Upper lobe of right lung (tissue), 1 donor: ENCODE data around the gene MEGF8. TPM values are rescaled to one million over a fixed set of nuclear protein-coding genes. Genes with fewer than 3 reads are reported as not detected.

ENCODE experiments used
- ATAC-seq: fragments of 200-7000 bp; cut with Tn5 transposase; one replicate; pipeline ENCODE4 v1.9.1; 2020; ENCODE audit warnings: mild to moderate bottlenecking, moderate library complexity
- DNase-seq: peaks from one replicate; pipeline ENCODE4 v3.0.0-alpha.2; 2020
- H3K27ac ChIP-seq: fragments of 200-600 bp; one replicate; pipeline ENCODE4 v1.8.0; 2022
- H3K27me3 ChIP-seq: fragments of 200-600 bp; one replicate; pipeline ENCODE4 v1.8.0; 2022; ENCODE audit warnings: mild to moderate bottlenecking
- H3K36me3 ChIP-seq: fragments of 200-600 bp; one replicate; pipeline ENCODE4 v1.8.0; 2022
- H3K4me1 ChIP-seq: fragments of 200-600 bp; one replicate; pipeline ENCODE4 v1.8.0; 2022
- H3K4me3 ChIP-seq: fragments of 200-600 bp; one replicate; pipeline ENCODE4 v1.8.0; 2022; ENCODE audit warnings: mild to moderate bottlenecking
- H3K9me3 ChIP-seq: fragments of 200-600 bp; one replicate; pipeline ENCODE4 v1.8.0; 2022
- intact Hi-C: fragments of 100-400 bp; cut with DNase I; formaldehyde crosslinking; loops from one replicate; pipeline ENCODE4 v1.11.0; 2022
- total RNA-seq: library from RNA; stranded (reverse); fragmentation: NEBNext Ultra II Directional; extraction: Animal tissue kit (Norgen Biotek cat#: 25700); gene quantifications from one replicate; pipeline ENCODE4 v1.2.1, GENCODE V29; 2021
- TF ChIP-seq, protein P1 (sequence below): fragments of 200-600 bp; IDR thresholded peaks from one replicate; pipeline ENCODE4 v1.8.0; 2022; ENCODE audit warnings: antibody characterized with exemption
- donor health status: DM: no; HTN: yes; CAD: no; lungs with severe emphysema.

The MEGF8 gene
- total RNA-seq, 1 donor from 2014 or later: 18.4 TPM

DNA sequence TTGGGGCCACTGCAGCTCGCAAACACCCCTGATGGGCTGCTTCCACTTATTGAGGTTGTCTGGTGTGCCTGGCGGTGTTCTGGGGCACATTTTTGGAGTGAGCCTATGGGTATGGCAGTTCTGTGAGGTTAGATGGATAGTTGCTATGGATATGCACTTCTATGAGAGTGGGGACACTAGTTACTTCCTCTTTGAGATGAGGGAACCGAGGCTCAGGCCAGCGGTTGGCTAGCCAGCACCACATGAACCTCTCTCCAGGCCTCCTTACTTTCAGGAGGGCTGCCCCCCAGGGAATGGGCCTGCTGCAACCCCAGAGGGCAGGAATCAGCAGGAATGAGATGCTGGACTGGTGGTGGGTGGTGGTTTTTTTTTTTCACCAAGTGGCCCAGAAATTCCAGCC lies 37.0 kb upstream of the MEGF8 start:
- no peak overlapping the region for H3K27ac ChIP-seq
- TF ChIP-seq, protein P1, sequence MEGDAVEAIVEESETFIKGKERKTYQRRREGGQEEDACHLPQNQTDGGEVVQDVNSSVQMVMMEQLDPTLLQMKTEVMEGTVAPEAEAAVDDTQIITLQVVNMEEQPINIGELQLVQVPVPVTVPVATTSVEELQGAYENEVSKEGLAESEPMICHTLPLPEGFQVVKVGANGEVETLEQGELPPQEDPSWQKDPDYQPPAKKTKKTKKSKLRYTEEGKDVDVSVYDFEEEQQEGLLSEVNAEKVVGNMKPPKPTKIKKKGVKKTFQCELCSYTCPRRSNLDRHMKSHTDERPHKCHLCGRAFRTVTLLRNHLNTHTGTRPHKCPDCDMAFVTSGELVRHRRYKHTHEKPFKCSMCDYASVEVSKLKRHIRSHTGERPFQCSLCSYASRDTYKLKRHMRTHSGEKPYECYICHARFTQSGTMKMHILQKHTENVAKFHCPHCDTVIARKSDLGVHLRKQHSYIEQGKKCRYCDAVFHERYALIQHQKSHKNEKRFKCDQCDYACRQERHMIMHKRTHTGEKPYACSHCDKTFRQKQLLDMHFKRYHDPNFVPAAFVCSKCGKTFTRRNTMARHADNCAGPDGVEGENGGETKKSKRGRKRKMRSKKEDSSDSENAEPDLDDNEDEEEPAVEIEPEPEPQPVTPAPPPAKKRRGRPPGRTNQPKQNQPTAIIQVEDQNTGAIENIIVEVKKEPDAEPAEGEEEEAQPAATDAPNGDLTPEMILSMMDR: no peak
- ATAC-seq (no peak), DNase-seq (no peak)
- peaks cover 66% of the 10 kb centered on the region for H3K36me3 ChIP-seq
- no peaks in the 10 kb centered on the region for H3K27me3 ChIP-seq
- no peak overlapping the region for H3K4me3 ChIP-seq
- intact Hi-C loops: no loop called here
- H3K9me3 ChIP-seq: no peaks in the 10 kb centered on the region
- peaks cover 16% of the 10 kb centered on the region for H3K4me1 ChIP-seq

DNA sequence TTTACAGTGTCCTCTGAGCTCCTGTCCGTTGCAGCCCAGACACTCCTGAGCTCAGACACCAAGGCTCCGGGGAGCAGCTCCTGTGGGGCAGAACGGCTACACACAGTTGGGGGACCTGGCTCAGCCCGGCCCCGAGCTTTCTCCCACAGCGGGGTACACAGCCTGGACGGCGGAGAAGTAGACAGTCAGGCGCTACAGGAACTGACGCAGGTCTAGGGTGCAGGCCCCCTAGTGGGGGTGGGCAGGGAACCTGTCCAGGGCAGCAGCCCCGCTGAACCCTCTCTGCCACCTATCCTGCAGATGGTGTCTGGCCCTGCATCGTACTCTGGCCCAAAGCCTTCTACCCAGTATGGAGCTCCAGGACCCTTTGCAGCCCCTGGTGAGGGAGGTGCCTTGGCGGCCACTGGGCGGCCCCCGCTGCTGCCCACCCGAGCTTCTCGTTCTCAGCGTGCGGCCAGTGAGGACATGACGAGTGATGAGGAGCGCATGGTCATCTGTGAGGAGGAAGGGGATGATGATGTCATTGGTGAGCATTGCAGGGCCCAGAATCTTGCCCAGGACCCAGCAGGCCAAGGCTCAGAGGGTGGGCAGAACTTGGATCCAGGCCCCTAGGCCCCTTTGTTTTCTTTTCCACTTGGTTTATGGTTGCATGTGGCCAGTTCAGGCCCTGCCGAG lies 36.4 kb upstream of the MEGF8 start:
- H3K36me3 ChIP-seq: peaks cover 73% of the 10 kb centered on the region
- no peaks in the 10 kb centered on the region for H3K27me3 ChIP-seq
- DNase-seq: no peak
- no peaks in the 10 kb centered on the region for H3K9me3 ChIP-seq
- TF ChIP-seq, protein P1: no peak
- H3K4me1 ChIP-seq: peaks cover 16% of the 10 kb centered on the region
- ATAC-seq: no peak
- intact Hi-C loops: no loop called here
- H3K4me3 ChIP-seq: no peak overlapping the region
- no peak overlapping the region for H3K27ac ChIP-seq

DNA sequence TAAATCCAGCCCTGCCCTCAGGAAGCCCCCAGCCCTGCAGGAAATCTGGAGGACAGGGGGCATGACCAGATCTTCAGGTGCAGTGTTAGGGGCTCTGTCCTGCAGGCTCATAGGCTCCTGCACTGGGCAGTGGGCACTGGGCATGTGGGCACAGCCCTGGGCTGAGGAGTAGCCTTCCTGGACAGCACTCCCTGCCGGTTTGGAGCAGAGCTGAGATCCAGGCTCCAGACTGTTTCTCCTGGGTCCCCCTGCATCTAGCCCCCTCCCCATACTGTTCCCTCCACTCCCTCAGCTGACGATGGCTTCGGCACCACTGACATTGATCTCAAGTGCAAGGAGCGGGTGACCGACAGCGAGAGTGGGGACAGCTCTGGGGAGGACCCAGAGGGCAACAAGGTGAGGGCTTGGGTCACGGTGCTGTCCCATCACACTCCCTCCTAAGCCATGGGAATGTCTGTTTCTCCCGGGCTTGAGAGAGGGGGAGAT lies 35.8 kb upstream of the MEGF8 start:
- TF ChIP-seq, protein P1: no peak
- no peak for DNase-seq
- intact Hi-C loops: no loop called here
- Histone ChIP-seq H3K27me3 (no peaks in the 10 kb centered on the region), H3K4me1 (peaks cover 16% of the 10 kb centered on the region), H3K36me3 (peaks cover 79% of the 10 kb centered on the region), H3K4me3 (no peak overlapping the region), H3K27ac (no peak overlapping the region), H3K9me3 (no peaks in the 10 kb centered on the region)
- ATAC-seq: no peak

GRCh38 chr19:42290136-42290522 lies 35.3 kb upstream of the MEGF8 start:
- Histone ChIP-seq H3K4me3 (no peak overlapping the region), H3K27ac (no peak overlapping the region), H3K9me3 (no peaks in the 10 kb centered on the region), H3K27me3 (no peaks in the 10 kb centered on the region), H3K4me1 (peaks cover 12% of the 10 kb centered on the region), H3K36me3 (peaks cover 81% of the 10 kb centered on the region)
- no peak for ATAC-seq
- TF ChIP-seq, protein P1: no peak
- intact Hi-C loops: no loop called here
- DNase-seq: no peak

DNA sequence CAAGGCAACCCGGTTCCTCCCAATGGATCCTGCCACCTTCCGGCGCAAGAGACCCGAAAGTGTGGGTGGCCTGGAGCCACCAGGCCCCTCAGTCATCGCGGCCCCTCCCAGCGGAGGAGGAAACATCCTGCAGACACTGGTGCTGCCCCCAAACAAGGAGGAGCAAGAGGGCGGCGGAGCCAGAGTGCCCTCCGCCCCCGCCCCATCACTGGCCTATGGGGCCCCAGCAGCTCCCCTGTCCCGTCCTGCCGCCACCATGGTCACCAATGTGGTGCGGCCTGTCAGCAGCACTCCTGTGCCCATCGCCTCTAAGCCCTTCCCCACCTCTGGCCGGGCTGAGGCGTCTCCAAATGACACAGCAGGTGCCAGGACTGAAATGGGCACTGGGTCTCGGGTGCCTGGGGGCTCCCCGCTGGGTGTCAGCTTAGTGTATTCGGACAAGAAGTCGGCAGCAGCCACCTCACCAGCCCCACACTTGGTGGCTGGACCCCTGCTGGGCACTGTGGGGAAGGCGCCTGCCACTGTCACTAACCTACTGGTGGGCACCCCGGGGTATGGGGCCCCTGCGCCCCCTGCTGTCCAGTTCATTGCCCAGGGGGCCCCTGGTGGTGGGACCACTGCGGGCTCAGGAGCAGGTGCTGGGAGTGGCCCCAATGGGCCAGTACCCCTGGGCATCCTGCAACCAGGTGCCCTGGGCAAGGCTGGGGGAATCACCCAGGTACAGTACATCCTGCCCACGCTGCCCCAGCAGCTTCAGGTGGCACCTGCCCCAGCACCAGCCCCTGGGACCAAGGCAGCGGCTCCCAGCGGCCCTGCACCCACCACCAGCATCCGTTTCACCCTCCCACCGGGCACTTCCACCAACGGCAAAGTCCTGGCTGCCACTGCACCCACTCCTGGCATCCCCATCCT lies 34.7 kb upstream of the MEGF8 start:
- peaks cover 81% of the 10 kb centered on the region for H3K36me3 ChIP-seq
- DNase-seq: no peak

More for the DNA sequence above, 34.7 kb upstream of the MEGF8 start:
- intact Hi-C loops: no loop called here
- Histone ChIP-seq H3K27me3 (no peaks in the 10 kb centered on the region), H3K27ac (no peak overlapping the region), H3K4me3 (no peak overlapping the region), H3K4me1 (peaks cover 5% of the 10 kb centered on the region), H3K9me3 (no peaks in the 10 kb centered on the region)
- peak; percentile 13 for ATAC-seq
- TF ChIP-seq, protein P1: peak; percentile 47
